Stimulated activated CD8-positive, alpha-beta memory T cell treated with anti-CD3 and anti-CD28 coated beads, Interleukin-12 subunit alpha, Interleukin-12 subunit beta, amount 100 ng/mL, for 4 hours (primary cell): Measurements from ENCODE around the gene PRSS8.
A peak's percentile ranks its signal among the peaks of the same experiment; 100 is the strongest.
"Not testable (repeated sequence)": the region's sequence is repeated elsewhere in the genome, so short reads cannot be mapped to it uniquely, and the experiment has no call there.

Experiments
- DNase-seq: peaks from one replicate; pipeline ENCODE4 v3.0.0-alpha.2; 2020; ENCODE audit warnings: low read depth

PRSS8 gene

GRCh38 chr16:31135535-31136286 lies at the start of gene PRSS8:
Gene PRSS8 (minus strand): TSS chr16:31135727. CDS start chr16:31135498, 229 bp downstream.
- no peak for DNase-seq

GRCh38 chr16:31184888-31185287 lies 49.4 kb upstream of the PRSS8 start:
- DNase-seq: no peak

- DNase-seq: no peak
Measured at GRCh38 chr16:31183432-31184428, 48.2 kb upstream of the PRSS8 start.

GRCh38 chr16:31182391-31182790 lies 46.9 kb upstream of the PRSS8 start:
- DNase-seq: no peak

GRCh38 chr16:31181102-31181830 lies 45.7 kb upstream of the PRSS8 start:
- DNase-seq: no peak

- DNase-seq: peak; percentile 82
Measured at GRCh38 chr16:31179747-31180459, 44.4 kb upstream of the PRSS8 start, which contains the start of gene FUS. Gene FUS (plus strand): TSS chr16:31180139. CDS start chr16:31180215, 76 bp downstream.

- no peak for DNase-seq
Measured at GRCh38 chr16:31179219-31179746, 43.8 kb upstream of the PRSS8 start.

GRCh38 chr16:31177136-31177535 lies 41.6 kb upstream of the PRSS8 start:
- peak; percentile 9 for DNase-seq

GRCh38 chr16:31170048-31170447 lies 34.5 kb upstream of the PRSS8 start:
- DNase-seq: not testable (repeated sequence)

GRCh38 chr16:31168848-31169247 lies 33.3 kb upstream of the PRSS8 start:
- DNase-seq: no peak

GRCh38 chr16:31167315-31167714 lies 31.8 kb upstream of the PRSS8 start:
- no peak for DNase-seq

GRCh38 chr16:31157136-31157535 lies 21.6 kb upstream of the PRSS8 start:
- DNase-seq: no peak

- not testable (repeated sequence) for DNase-seq
Measured at GRCh38 chr16:31150976-31151375, 15.4 kb upstream of the PRSS8 start.

GRCh38 chr16:31149894-31150890 lies 14.7 kb upstream of the PRSS8 start, which contains the start of gene PRSS36:
Gene PRSS36 (minus strand): TSS chr16:31150066. CDS start chr16:31150035, 31 bp downstream.
- DNase-seq: no peak

GRCh38 chr16:31149332-31149731 lies 13.8 kb upstream of the PRSS8 start:
- DNase-seq: no peak

- DNase-seq: no peak
Measured at GRCh38 chr16:31148896-31149295, 13.4 kb upstream of the PRSS8 start.

GRCh38 chr16:31148281-31148728 lies 12.8 kb upstream of the PRSS8 start:
- DNase-seq: no peak

GRCh38 chr16:31147574-31147973 lies 12.0 kb upstream of the PRSS8 start:
- no peak for DNase-seq

- no peak for DNase-seq
Measured at GRCh38 chr16:31145398-31145990, 10.0 kb upstream of the PRSS8 start.
